Spleen (tissue), 11 donors: Measurements from ENCODE around the gene PCAT7. TPM values are rescaled to one million over a fixed set of nuclear protein-coding genes. Genes with fewer than 3 reads are reported as not detected.

Source experiments
- DNase-seq: peaks from one replicate; pipeline ENCODE4 v3.0.0-alpha.2; 2020
- H3K27ac ChIP-seq, 8 donors: fragments of 200-600 bp; sonication (generic) in 7 of 8; 1 replicate in 4 of 8; 2 replicates in 4 of 8; pipeline versions ENCODE4 v1.5.0 to v1.8.0; 2016 to 2021; ENCODE audit warnings: inconsistent platforms in 4 of 8, mild to moderate bottlenecking in 4 of 8, moderate library complexity in 1 of 8
- H3K27me3 ChIP-seq, 7 donors: fragments of 200-600 bp; sonication (generic) in 6 of 7; replicated peaks in 1 of 7; 1 replicate in 4 of 7; 2 replicates in 3 of 7; pipeline versions ENCODE4 v1.5.0 to v1.8.0; 2016 to 2021; ENCODE audit warnings: inconsistent platforms in 3 of 7, mild to moderate bottlenecking in 1 of 7
- H3K36me3 ChIP-seq, 6 donors: fragments of 200-600 bp; sonication (generic) in 5 of 6; 1 replicate in 4 of 6; 2 replicates in 2 of 6; pipeline versions ENCODE4 v1.5.0 to v1.8.0; 2016 to 2021; ENCODE audit warnings: inconsistent platforms in 2 of 6
- H3K4me1 ChIP-seq, 6 donors: fragments of 200-600 bp; sonication (generic) in 5 of 6; 1 replicate in 3 of 6; 2 replicates in 3 of 6; pipeline versions ENCODE4 v1.5.0 to v1.8.0; 2016 to 2021; ENCODE audit warnings: inconsistent platforms in 3 of 6
- H3K4me3 ChIP-seq, 8 donors: fragments of 200-600 bp; sonication (generic) in 7 of 8; 1 replicate in 4 of 8; 2 replicates in 4 of 8; pipeline versions ENCODE4 v1.5.0 to v1.8.0; 2016 to 2021; ENCODE audit warnings: inconsistent platforms in 4 of 8, mild to moderate bottlenecking in 4 of 8, moderate library complexity in 2 of 8
- H3K9me3 ChIP-seq, 8 donors: fragments of 200-600 bp; sonication (generic) in 7 of 8; 1 replicate in 4 of 8; 2 replicates in 4 of 8; pipeline versions ENCODE4 v1.5.0 to v1.8.0; 2016 to 2021; ENCODE audit warnings: inconsistent platforms in 4 of 8
- CTCF ChIP-seq, 11 experiments: fragments of 200-600 bp in 7 of 11; fragments of 450-650 bp in 4 of 11; sonication (generic) in 4 of 11; IDR thresholded peaks in 8 of 11; conservative IDR thresholded peaks in 3 of 11; 1 replicate in 7 of 11; 2 replicates in 4 of 11; pipeline versions ENCODE4 v1.4.0 to v1.8.0; 2016 to 2021; ENCODE audit warnings: antibody characterized with exemption in 11 of 11, inconsistent platforms in 4 of 11, mild to moderate bottlenecking in 1 of 11
- POLR2A ChIP-seq, 3 donors: fragments of 450-650 bp; IDR thresholded peaks; one replicate each; pipeline ENCODE4 v1.5.1; 2017; ENCODE audit warnings: antibody characterized with exemption in 3 of 3, mild to moderate bottlenecking in 1 of 3
- POLR2AphosphoS5 ChIP-seq, 3 donors: sonication (generic); formaldehyde crosslinking; IDR thresholded peaks; one replicate each; pipeline ENCODE4 v1.5.1; 2017; ENCODE audit warnings: antibody characterized with exemption in 3 of 3
- WGBS, 5 donors: extraction: QIAGEN DNeasy Blood & Tissue Kit in 3 of 5; methylation state at CpG; one replicate each; pipeline versions ENCODE4 v1.1.5 to v1.1.7; 2013 to 2018; 5-methylcytosine and 5-hydroxymethylcytosine counted together
- intact Hi-C: fragments of 100-400 bp; cut with DNase I; formaldehyde crosslinking; loops from one replicate; pipeline ENCODE4 v1.15.0; 2023; ENCODE audit warnings: low total_unique reads
- polyA plus RNA-seq, 3 donors: library from polyadenylated mRNA; stranded (reverse); fragments of 200-250 nt; gene quantifications; one replicate each; pipeline ENCODE4 v1.2.1, GENCODE V29; 2013
- total RNA-seq, 7 donors: library from RNA; depleted of rRNA in 3 of 7; stranded (reverse); fragments of >200 nt in 3 of 7; fragmentation: NEBNext Ultra II Directional in 4 of 7; extraction: Animal tissue kit (Norgen Biotek cat#: 25700) in 4 of 7; gene quantifications; one replicate each; pipeline versions ENCODE4 v1.1.0 to v1.2.1, GENCODE V29; 2016 to 2021
- donor health status: healthy with polysubstance abuse.
- donor health status: DM: no; HTN: no; CAD: no; lungs with moderate emphysema.
- donor health status: DM: no; HTN: no; CAD: no.
- donor health status: Bipolar disorder and iron deficiency.
- donor health status: healthy.
- donor health status: DM: no; HTN: no; CAD: no.
- donor health status: DM: yes; HTN: yes; CAD: no.

Gene PCAT7
- total and polyA plus RNA-seq, 10 donors, result 0.03 to 0.05 TPM; not detected in 8

DNA sequence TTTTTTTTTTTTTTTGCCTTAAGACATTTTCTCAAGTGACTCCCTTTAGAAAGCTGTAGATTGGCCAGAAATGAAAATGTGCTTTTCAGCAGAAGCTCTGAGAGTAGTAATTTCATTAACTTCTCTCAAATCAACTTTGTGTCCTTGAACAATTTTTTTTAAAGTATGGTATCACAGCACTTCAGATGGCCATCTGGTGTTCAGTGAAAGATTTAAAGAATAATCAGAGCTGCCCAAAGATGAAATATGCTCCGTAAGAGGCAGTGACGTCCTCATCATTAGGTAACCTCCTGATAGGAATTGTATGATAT, 43.0 kb upstream of the PCAT7 start:
- H3K9me3 ChIP-seq, result no peaks in the 10 kb centered on the region
- H3K36me3 ChIP-seq, result no peaks in the 10 kb centered on the region
- no peak for TF ChIP-seq CTCF (IDR thresholded peaks at IDR 0.05 in 8 of 11, conservative IDR thresholded peaks at IDR 0.05 in 3 of 11)
- TF ChIP-seq POLR2A (IDR thresholded peaks at IDR 0.05), result no peak
- TF ChIP-seq POLR2AphosphoS5 (IDR thresholded peaks at IDR 0.05), result no peak
- H3K27me3 ChIP-seq, result no peaks in the 10 kb centered on the region
- intact Hi-C loops, result no loop called here
- 61 to 77% (median 72%) methylated on average over 2 of the region's 2 CpGs for WGBS, 5 donors
- no peak for DNase-seq
- H3K27ac ChIP-seq, result no peak overlapping the region
- H3K4me1 ChIP-seq, result no peaks in the 10 kb centered on the region
- no peak overlapping the region for H3K4me3 ChIP-seq

- H3K36me3 ChIP-seq, result no peaks in the 10 kb centered on the region
- no peaks in the 10 kb centered on the region for H3K9me3 ChIP-seq
- no peaks in the 10 kb centered on the region for H3K4me1 ChIP-seq
- no peak overlapping the region for H3K4me3 ChIP-seq
- H3K27me3 ChIP-seq, result no peaks in the 10 kb centered on the region
- 66 to 88% (median 82%) methylated on average over 3 of the region's 3 CpGs for WGBS, 5 donors
- DNase-seq, result no peak
- H3K27ac ChIP-seq, result no peak overlapping the region
- intact Hi-C loops, result no loop called here
- TF ChIP-seq POLR2A (IDR thresholded peaks at IDR 0.05) (no peak), POLR2AphosphoS5 (IDR thresholded peaks at IDR 0.05) (no peak), CTCF (IDR thresholded peaks at IDR 0.05 in 8 of 11, conservative IDR thresholded peaks at IDR 0.05 in 3 of 11) (no peak)
Observed at GRCh38 chr9:94514722-94515121, 40.2 kb upstream of the PCAT7 start.

- no peak overlapping the region for H3K27ac ChIP-seq
- DNase-seq, result no peak
- H3K4me3 ChIP-seq, result no peak overlapping the region
- no peaks in the 10 kb centered on the region for H3K36me3 ChIP-seq
- TF ChIP-seq POLR2AphosphoS5 (IDR thresholded peaks at IDR 0.05) (no peak), CTCF (IDR thresholded peaks at IDR 0.05 in 8 of 11, conservative IDR thresholded peaks at IDR 0.05 in 3 of 11) (no peak), POLR2A (IDR thresholded peaks at IDR 0.05) (no peak)
- WGBS, 5 donors, result 85 to 99% (median 91%) methylated on average over 4 of the region's 4 CpGs
- H3K27me3 ChIP-seq, result peaks cover 0 to 7% (median 0%) of the 10 kb centered on the region in 7 donors
- no peaks in the 10 kb centered on the region for H3K4me1 ChIP-seq
- intact Hi-C loops, result no loop called here
- H3K9me3 ChIP-seq, result no peaks in the 10 kb centered on the region
Observed at GRCh38 chr9:94517254-94517653, 37.6 kb upstream of the PCAT7 start.

DNA sequence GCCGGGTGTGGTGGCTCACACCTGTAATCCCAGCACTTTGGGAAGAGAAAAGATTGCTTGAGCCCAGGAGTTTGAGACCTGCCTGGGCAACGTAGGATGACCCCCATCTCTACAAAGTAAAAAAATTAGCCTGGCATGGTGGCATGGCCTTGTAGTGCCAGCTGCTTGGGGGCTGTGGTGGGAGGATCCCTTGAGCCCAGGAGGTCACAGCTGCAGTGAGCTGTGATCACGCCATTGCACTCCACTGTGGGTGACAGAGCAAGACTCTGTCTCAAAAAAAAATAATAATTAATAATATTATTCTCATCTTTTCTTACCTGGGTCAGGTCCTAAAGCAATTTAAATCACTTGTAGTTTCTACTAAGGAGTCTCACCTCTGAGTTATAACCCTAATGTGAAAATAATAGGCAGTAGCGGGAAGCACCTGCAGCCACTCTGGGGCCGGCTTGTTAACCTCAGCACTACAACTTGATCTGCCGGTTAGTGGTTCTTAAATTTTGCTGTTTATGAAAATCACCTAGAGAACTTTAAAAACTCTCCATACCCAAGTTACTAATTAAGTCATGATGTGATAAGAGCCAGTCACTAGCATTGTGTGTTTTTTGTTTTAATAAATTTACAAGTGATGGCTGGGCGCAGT, 29.4 kb upstream of the PCAT7 start:
- intact Hi-C loops, result no loop called here
- DNase-seq, result no peak
- H3K36me3 ChIP-seq, result no peaks in the 10 kb centered on the region
- TF ChIP-seq CTCF (IDR thresholded peaks at IDR 0.05 in 8 of 11, conservative IDR thresholded peaks at IDR 0.05 in 3 of 11) (no peak), POLR2AphosphoS5 (IDR thresholded peaks at IDR 0.05) (no peak), POLR2A (IDR thresholded peaks at IDR 0.05) (no peak)
- 76 to 84% (median 80%) methylated on average over 7 of the region's 7 CpGs for WGBS, 5 donors
- H3K9me3 ChIP-seq, result no peaks in the 10 kb centered on the region
- H3K4me1 ChIP-seq, result no peaks in the 10 kb centered on the region
- no peak overlapping the region for H3K27ac ChIP-seq
- H3K4me3 ChIP-seq, result no peak overlapping the region
- H3K27me3 ChIP-seq, result peaks cover 0 to 18% (median 0%) of the 10 kb centered on the region in 7 donors
